ENCODE measurements around the gene BOK. TPM values are rescaled to one million over a fixed set of nuclear protein-coding genes. Genes with fewer than 3 reads are reported as not detected.
"Not testable (repeated sequence)": the region's sequence is repeated elsewhere in the genome, so short reads cannot be mapped to it uniquely, and the experiment has no call there.

The BOK gene
- total RNA-seq, 1 donor from 2014 or later: not detected

GRCh38 chr2:241586564-241587264 lies 28.2 kb downstream of the BOK start:
- no peaks in the 10 kb centered on the region for H3K4me1 Mint-ChIP-seq
- DNase-seq (no peak), ATAC-seq (ENCODE audit: low read depth) (no peak)
- H3K27me3 Mint-ChIP-seq: no peaks in the 10 kb centered on the region
- H3K4me3 Mint-ChIP-seq: no peak overlapping the region
- peaks cover 16% of the 10 kb centered on the region for H3K9me3 Mint-ChIP-seq
- H3K36me3 Mint-ChIP-seq (ENCODE audit: low read depth): peaks cover 37% of the 10 kb centered on the region
- no peak overlapping the region for H3K27ac Mint-ChIP-seq
- ChIA-PET POLR2A (no interaction called here), CTCF (no interaction called here)
- TF ChIP-seq, protein P1, sequence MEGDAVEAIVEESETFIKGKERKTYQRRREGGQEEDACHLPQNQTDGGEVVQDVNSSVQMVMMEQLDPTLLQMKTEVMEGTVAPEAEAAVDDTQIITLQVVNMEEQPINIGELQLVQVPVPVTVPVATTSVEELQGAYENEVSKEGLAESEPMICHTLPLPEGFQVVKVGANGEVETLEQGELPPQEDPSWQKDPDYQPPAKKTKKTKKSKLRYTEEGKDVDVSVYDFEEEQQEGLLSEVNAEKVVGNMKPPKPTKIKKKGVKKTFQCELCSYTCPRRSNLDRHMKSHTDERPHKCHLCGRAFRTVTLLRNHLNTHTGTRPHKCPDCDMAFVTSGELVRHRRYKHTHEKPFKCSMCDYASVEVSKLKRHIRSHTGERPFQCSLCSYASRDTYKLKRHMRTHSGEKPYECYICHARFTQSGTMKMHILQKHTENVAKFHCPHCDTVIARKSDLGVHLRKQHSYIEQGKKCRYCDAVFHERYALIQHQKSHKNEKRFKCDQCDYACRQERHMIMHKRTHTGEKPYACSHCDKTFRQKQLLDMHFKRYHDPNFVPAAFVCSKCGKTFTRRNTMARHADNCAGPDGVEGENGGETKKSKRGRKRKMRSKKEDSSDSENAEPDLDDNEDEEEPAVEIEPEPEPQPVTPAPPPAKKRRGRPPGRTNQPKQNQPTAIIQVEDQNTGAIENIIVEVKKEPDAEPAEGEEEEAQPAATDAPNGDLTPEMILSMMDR (IDR thresholded peaks at IDR 0.05): no peak
- intact Hi-C loops (cut with micrococcal nuclease): no loop called here

DNA sequence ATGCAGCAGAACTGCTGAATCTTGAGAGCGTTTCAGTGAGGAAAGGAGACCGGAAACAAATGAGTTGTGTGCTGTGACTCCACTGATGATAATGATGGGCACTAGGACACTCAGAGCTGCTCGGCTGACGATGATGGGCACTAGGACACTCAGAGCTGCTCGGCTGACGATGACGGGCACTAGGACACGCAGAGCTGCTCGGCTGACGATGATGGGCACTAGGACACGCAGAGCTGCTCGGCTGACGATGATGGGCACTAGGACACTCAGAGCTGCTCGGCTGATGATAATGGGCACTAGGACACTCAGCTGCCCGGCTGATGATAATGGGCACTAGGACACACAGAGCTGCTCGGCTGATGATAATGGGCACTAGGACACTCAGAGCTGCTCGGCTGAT lies 31.3 kb downstream of the BOK start:
- H3K4me3 Mint-ChIP-seq; H3K27me3 Mint-ChIP-seq; H3K4me1 Mint-ChIP-seq; intact Hi-C loops (cut with micrococcal nuclease); CTCF ChIA-PET; DNase-seq; H3K27ac Mint-ChIP-seq; ATAC-seq (ENCODE audit: low read depth): not testable (repeated sequence)
- POLR2A ChIA-PET: interaction anchor here (0.7 kb wide), 1 partner anchor 10 kb away, joined by 6 read pairs; no protein-coding TSS in a partner anchor
- Mint-ChIP-seq H3K36me3 (ENCODE audit: low read depth) (peaks cover 23% of the 10 kb centered on the region), H3K9me3 (peaks cover 16% of the 10 kb centered on the region)

GRCh38 chr2:241590496-241591455 lies 32.2 kb downstream of the BOK start:
- H3K27ac Mint-ChIP-seq; H3K4me1 Mint-ChIP-seq; ATAC-seq (ENCODE audit: low read depth); DNase-seq; CTCF ChIA-PET; H3K27me3 Mint-ChIP-seq; H3K4me3 Mint-ChIP-seq; intact Hi-C loops (cut with micrococcal nuclease): not testable (repeated sequence)
- peaks cover 18% of the 10 kb centered on the region for H3K36me3 Mint-ChIP-seq (ENCODE audit: low read depth)
- POLR2A ChIA-PET: interaction anchor here (0.7 kb wide), 1 partner anchor 9 kb away, joined by 6 read pairs; no protein-coding TSS in a partner anchor
- H3K9me3 Mint-ChIP-seq: peaks cover 12% of the 10 kb centered on the region

- intact Hi-C loops (cut with micrococcal nuclease): no loop called here
- H3K4me1 Mint-ChIP-seq: no peaks in the 10 kb centered on the region
- POLR2A ChIA-PET: no interaction called here
- H3K36me3 Mint-ChIP-seq (ENCODE audit: low read depth): peaks cover 25% of the 10 kb centered on the region
- H3K27me3 Mint-ChIP-seq: no peaks in the 10 kb centered on the region
- TF ChIP-seq, protein P1 (IDR thresholded peaks at IDR 0.05): no peak
- H3K4me3 Mint-ChIP-seq: no peak overlapping the region
- no peak overlapping the region for H3K27ac Mint-ChIP-seq
- ATAC-seq (ENCODE audit: low read depth): no peak
- no peak for DNase-seq
- H3K9me3 Mint-ChIP-seq: peaks cover 5% of the 10 kb centered on the region
- CTCF ChIA-PET: no interaction called here
Measured at GRCh38 chr2:241592126-241592845, 33.7 kb downstream of the BOK start.

GRCh38 chr2:241593271-241593670 lies 34.7 kb downstream of the BOK start:
- Mint-ChIP-seq H3K36me3 (ENCODE audit: low read depth) (peaks cover 34% of the 10 kb centered on the region), H3K4me3 (no peak overlapping the region), H3K4me1 (no peaks in the 10 kb centered on the region), H3K9me3 (peaks cover 1% of the 10 kb centered on the region), H3K27me3 (no peaks in the 10 kb centered on the region), H3K27ac (no peak overlapping the region)
- ChIA-PET CTCF (no interaction called here), POLR2A (no interaction called here)
- TF ChIP-seq, protein P1 (IDR thresholded peaks at IDR 0.05): no peak
- intact Hi-C loops (cut with micrococcal nuclease): no loop called here
- no peak for DNase-seq
- no peak for ATAC-seq (ENCODE audit: low read depth)
